HEK293 (cell line): ENCODE measurements around the gene PCBP2.

Source experiments
- CTCF ChIA-PET: fragments of 350-600 bp; formaldehyde crosslinking; extraction: SDS; loops from one replicate; lab custom pipeline; 2021; ENCODE audit warnings: antibody characterized with exemption; lab: Yijun Ruan, JAX
- POLR2A ChIA-PET: fragments of 300-600 bp; formaldehyde crosslinking; extraction: SDS; loops from one replicate; lab custom pipeline; 2020; ENCODE audit warnings: antibody characterized with exemption, inconsistent platforms; lab: Yijun Ruan, JAX
- H3K27ac ChIP-seq: fragments of 200-500 bp; sonication (Bioruptor generic); 2 replicates; pipeline ENCODE4 v1.5.1; 2014; ENCODE audit warnings: low read depth, low read length, control low read depth, inconsistent platforms; ENCODE audit errors: extremely low read depth
- H3K36me3 ChIP-seq, 2 experiments: fragments of 200-500 bp in 1 of 2; sonication (Bioruptor generic) in 1 of 2; 1 replicate in 1 of 2; 2 replicates in 1 of 2; pipeline ENCODE4 v1.5.1; 2014 to 2017; ENCODE audit warnings: inconsistent platforms in 2 of 2, low read length in 2 of 2; ENCODE audit not compliant: control insufficient read depth in 2 of 2, insufficient read depth in 1 of 2
- H3K4me1 ChIP-seq: fragments of 200-500 bp; sonication (Bioruptor generic); 2 replicates; pipeline ENCODE4 v1.5.1; 2014; ENCODE audit warnings: mild to moderate bottlenecking, low read length, inconsistent platforms; ENCODE audit not compliant: control insufficient read depth, insufficient read depth
- H3K4me3 ChIP-seq: 2 replicates; pipeline ENCODE4 v1.5.1; 2011; ENCODE audit warnings: low read depth, mild to moderate bottlenecking, control low read depth, low read length, moderate library complexity
- H3K9me3 ChIP-seq: fragments of 200-500 bp; sonication (Bioruptor generic); 2 replicates; pipeline ENCODE4 v1.5.1; 2014; ENCODE audit warnings: low read depth, low read length, inconsistent platforms; ENCODE audit not compliant: control insufficient read depth, insufficient read depth
- KLF1 ChIP-seq: fragments of 450-650 bp; formaldehyde crosslinking; IDR thresholded peaks from 2 replicates; pipeline ENCODE4 v1.5.1; 2016; ENCODE audit warnings: missing biosample characterization, missing genetic modification characterization
- PRDM1 ChIP-seq: fragments of 450-650 bp; formaldehyde crosslinking; IDR thresholded peaks from 2 replicates; pipeline ENCODE4; 2016; ENCODE audit warnings: missing biosample characterization, missing genetic modification characterization
- SALL2 ChIP-seq: fragments of 450-650 bp; formaldehyde crosslinking; IDR thresholded peaks from 2 replicates; pipeline ENCODE4 v1.5.0; 2017; ENCODE audit warnings: missing biosample characterization, mild to moderate bottlenecking, missing genetic modification characterization, borderline replicate concordance
- SCRT1 ChIP-seq: fragments of 450-650 bp; formaldehyde crosslinking; IDR thresholded peaks from 2 replicates; pipeline ENCODE4 v1.5.1; 2016; ENCODE audit warnings: missing biosample characterization, missing genetic modification characterization, borderline replicate concordance
- SCRT2 ChIP-seq: fragments of 450-650 bp; formaldehyde crosslinking; IDR thresholded peaks from 2 replicates; pipeline ENCODE4 v1.5.1; 2016; ENCODE audit warnings: missing biosample characterization, missing genetic modification characterization
- WT1 ChIP-seq: fragments of 450-650 bp; formaldehyde crosslinking; IDR thresholded peaks from 2 replicates; pipeline ENCODE4 v1.5.1; 2016; ENCODE audit warnings: missing biosample characterization, missing genetic modification characterization
- ZNF133 ChIP-seq: fragments of 450-650 bp; formaldehyde crosslinking; IDR thresholded peaks from 2 replicates; pipeline ENCODE4 v1.5.1; 2016; ENCODE audit warnings: missing biosample characterization, missing genetic modification characterization
- ZNF140 ChIP-seq: fragments of 450-650 bp; formaldehyde crosslinking; IDR thresholded peaks from 2 replicates; pipeline ENCODE4 v1.5.1; 2016; ENCODE audit warnings: missing biosample characterization, missing genetic modification characterization
- ZNF473 ChIP-seq: fragments of 450-650 bp; formaldehyde crosslinking; IDR thresholded peaks from 2 replicates; pipeline ENCODE4 v1.5.1; 2017; ENCODE audit warnings: missing biosample characterization, missing genetic modification characterization
- ZNF530 ChIP-seq: fragments of 450-650 bp; formaldehyde crosslinking; IDR thresholded peaks from 2 replicates; pipeline ENCODE4 v1.5.1; 2016; ENCODE audit warnings: low read depth, missing biosample characterization, missing genetic modification characterization
- ZNF600 ChIP-seq: fragments of 450-650 bp; formaldehyde crosslinking; IDR thresholded peaks from 2 replicates; pipeline ENCODE4 v1.5.1; 2016; ENCODE audit warnings: missing biosample characterization, missing genetic modification characterization
- ZNF623 ChIP-seq: fragments of 450-650 bp; formaldehyde crosslinking; IDR thresholded peaks from 2 replicates; pipeline ENCODE4 v1.5.1; 2016; ENCODE audit warnings: missing biosample characterization, missing genetic modification characterization
- ZNF626 ChIP-seq: fragments of 450-650 bp; sonication (Bioruptor Pico); formaldehyde crosslinking; IDR thresholded peaks from 2 replicates; pipeline ENCODE4 v1.5.1; 2018; ENCODE audit warnings: missing biosample characterization, missing genetic modification characterization, inconsistent platforms
- ZNF654 ChIP-seq: fragments of 450-650 bp; formaldehyde crosslinking; IDR thresholded peaks from 2 replicates; pipeline ENCODE4 v1.5.1; 2016; ENCODE audit warnings: low read depth, missing biosample characterization, missing genetic modification characterization
- ZNF670 ChIP-seq: fragments of 450-650 bp; formaldehyde crosslinking; IDR thresholded peaks from 2 replicates; pipeline ENCODE4 v1.5.1; 2016; ENCODE audit warnings: missing biosample characterization, missing genetic modification characterization, low read depth
- ZNF701 ChIP-seq: fragments of 450-650 bp; formaldehyde crosslinking; IDR thresholded peaks from 2 replicates; pipeline ENCODE4 v1.5.1; 2016; ENCODE audit warnings: missing biosample characterization, missing genetic modification characterization
- ZNF837 ChIP-seq: fragments of 450-650 bp; formaldehyde crosslinking; IDR thresholded peaks from 2 replicates; pipeline ENCODE4 v1.5.1; 2016; ENCODE audit warnings: missing biosample characterization, missing genetic modification characterization
- TF ChIP-seq, protein P1 (sequence below): fragments of 450-650 bp; formaldehyde crosslinking; IDR thresholded peaks from 2 replicates; pipeline ENCODE4 v1.5.1; 2017; ENCODE audit warnings: missing biosample characterization, missing genetic modification characterization
- TF ChIP-seq, protein P2 (sequence below): fragments of 450-650 bp; formaldehyde crosslinking; IDR thresholded peaks from 2 replicates; pipeline ENCODE4 v1.5.1; 2016; ENCODE audit warnings: missing biosample characterization, missing genetic modification characterization
- TF ChIP-seq, protein P3 (sequence below): fragments of 450-650 bp; formaldehyde crosslinking; IDR thresholded peaks from 2 replicates; pipeline ENCODE4 v1.5.1; 2016; ENCODE audit warnings: missing biosample characterization, missing genetic modification characterization, low read depth
- TF ChIP-seq, protein P4 (sequence below): fragments of 450-650 bp; IDR thresholded peaks from 2 replicates; pipeline ENCODE4 v1.5.1; 2018; ENCODE audit warnings: missing biosample characterization, mild to moderate bottlenecking, missing genetic modification characterization

Gene PCBP2

DNA sequence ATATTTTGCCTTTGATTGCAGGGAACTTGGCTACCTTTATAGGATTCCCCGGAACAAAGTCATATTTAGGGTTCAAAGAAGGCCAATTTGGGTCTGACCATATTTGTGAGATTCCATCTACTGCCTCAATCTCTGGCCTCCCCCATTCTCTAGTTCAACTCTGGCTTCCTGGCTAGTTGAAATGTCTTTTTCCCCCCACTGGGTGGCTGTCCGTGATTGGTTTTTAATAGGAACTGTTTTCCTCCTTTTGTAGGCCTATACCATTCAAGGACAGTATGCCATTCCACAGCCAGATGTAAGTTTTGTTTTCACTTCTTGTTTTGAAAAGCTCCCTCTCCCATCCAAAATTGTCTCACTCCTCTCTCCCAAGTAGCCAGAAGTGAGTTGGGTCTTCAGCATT is 13.8 kb downstream of the PCBP2 start:
- Histone ChIP-seq H3K9me3 (no peaks in the 10 kb centered on the region), H3K36me3 (peaks cover 93 to 99% of the 10 kb centered on the region in 2 experiments), H3K4me3 (no peak overlapping the region), H3K4me1 (no peaks in the 10 kb centered on the region), H3K27ac (no peak overlapping the region; the same call in 1 of the 2 replicates)
- ChIA-PET CTCF (interaction anchor here (0.7 to 1.0 kb wide), 2 partner anchors 13 to 47 kb away, joined by 3 read pairs; no protein-coding TSS in a partner anchor), POLR2A (interaction anchor here (1.1 kb wide), 1 partner anchor 34 kb away, joined by 3 read pairs; the partner anchor contains the start of gene MAP3K12)
- TF ChIP-seq KLF1 (tag by site-specific recombination), result no peak
- TF ChIP-seq ZNF837 (tag by site-specific recombination), result no peak
- TF ChIP-seq, protein P1, sequence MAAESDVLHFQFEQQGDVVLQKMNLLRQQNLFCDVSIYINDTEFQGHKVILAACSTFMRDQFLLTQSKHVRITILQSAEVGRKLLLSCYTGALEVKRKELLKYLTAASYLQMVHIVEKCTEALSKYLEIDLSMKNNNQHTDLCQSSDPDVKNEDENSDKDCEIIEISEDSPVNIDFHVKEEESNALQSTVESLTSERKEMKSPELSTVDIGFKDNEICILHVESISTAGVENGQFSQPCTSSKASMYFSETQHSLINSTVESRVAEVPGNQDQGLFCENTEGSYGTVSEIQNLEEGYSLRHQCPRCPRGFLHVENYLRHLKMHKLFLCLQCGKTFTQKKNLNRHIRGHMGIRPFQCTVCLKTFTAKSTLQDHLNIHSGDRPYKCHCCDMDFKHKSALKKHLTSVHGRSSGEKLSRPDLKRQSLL, result no peak
- TF ChIP-seq, protein P2, sequence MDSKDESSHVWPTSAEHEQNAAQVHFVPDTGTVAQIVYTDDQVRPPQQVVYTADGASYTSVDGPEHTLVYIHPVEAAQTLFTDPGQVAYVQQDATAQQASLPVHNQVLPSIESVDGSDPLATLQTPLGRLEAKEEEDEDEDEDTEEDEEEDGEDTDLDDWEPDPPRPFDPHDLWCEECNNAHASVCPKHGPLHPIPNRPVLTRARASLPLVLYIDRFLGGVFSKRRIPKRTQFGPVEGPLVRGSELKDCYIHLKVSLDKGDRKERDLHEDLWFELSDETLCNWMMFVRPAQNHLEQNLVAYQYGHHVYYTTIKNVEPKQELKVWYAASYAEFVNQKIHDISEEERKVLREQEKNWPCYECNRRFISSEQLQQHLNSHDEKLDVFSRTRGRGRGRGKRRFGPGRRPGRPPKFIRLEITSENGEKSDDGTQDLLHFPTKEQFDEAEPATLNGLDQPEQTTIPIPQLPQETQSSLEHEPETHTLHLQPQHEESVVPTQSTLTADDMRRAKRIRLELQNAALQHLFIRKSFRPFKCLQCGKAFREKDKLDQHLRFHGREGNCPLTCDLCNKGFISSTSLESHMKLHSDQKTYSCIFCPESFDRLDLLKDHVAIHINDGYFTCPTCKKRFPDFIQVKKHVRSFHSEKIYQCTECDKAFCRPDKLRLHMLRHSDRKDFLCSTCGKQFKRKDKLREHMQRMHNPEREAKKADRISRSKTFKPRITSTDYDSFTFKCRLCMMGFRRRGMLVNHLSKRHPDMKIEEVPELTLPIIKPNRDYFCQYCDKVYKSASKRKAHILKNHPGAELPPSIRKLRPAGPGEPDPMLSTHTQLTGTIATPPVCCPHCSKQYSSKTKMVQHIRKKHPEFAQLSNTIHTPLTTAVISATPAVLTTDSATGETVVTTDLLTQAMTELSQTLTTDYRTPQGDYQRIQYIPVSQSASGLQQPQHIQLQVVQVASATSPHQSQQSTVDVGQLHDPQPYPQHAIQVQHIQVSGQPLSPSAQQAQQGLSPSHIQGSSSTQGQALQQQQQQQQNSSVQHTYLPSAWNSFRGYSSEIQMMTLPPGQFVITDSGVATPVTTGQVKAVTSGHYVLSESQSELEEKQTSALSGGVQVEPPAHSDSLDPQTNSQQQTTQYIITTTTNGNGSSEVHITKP, result peak; percentile 32
- no peak for TF ChIP-seq ZNF623
- TF ChIP-seq SCRT1 (tag by site-specific recombination), result no peak
- no peak for TF ChIP-seq ZNF133
- TF ChIP-seq, protein P3, sequence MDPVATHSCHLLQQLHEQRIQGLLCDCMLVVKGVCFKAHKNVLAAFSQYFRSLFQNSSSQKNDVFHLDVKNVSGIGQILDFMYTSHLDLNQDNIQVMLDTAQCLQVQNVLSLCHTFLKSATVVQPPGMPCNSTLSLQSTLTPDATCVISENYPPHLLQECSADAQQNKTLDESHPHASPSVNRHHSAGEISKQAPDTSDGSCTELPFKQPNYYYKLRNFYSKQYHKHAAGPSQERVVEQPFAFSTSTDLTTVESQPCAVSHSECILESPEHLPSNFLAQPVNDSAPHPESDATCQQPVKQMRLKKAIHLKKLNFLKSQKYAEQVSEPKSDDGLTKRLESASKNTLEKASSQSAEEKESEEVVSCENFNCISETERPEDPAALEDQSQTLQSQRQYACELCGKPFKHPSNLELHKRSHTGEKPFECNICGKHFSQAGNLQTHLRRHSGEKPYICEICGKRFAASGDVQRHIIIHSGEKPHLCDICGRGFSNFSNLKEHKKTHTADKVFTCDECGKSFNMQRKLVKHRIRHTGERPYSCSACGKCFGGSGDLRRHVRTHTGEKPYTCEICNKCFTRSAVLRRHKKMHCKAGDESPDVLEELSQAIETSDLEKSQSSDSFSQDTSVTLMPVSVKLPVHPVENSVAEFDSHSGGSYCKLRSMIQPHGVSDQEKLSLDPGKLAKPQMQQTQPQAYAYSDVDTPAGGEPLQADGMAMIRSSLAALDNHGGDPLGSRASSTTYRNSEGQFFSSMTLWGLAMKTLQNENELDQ (tag by site-specific recombination), result no peak
- TF ChIP-seq ZNF701 (tag by site-specific recombination), result no peak
- TF ChIP-seq ZNF654, result 0 out of 2 replicates have a peak, but pooled peaks have one; percentile 8
- no peak for TF ChIP-seq ZNF140
- TF ChIP-seq PRDM1, result 0 out of 2 replicates have a peak, but pooled peaks have one; percentile 15
- TF ChIP-seq ZNF626, result no peak
- no peak for TF ChIP-seq WT1

DNA sequence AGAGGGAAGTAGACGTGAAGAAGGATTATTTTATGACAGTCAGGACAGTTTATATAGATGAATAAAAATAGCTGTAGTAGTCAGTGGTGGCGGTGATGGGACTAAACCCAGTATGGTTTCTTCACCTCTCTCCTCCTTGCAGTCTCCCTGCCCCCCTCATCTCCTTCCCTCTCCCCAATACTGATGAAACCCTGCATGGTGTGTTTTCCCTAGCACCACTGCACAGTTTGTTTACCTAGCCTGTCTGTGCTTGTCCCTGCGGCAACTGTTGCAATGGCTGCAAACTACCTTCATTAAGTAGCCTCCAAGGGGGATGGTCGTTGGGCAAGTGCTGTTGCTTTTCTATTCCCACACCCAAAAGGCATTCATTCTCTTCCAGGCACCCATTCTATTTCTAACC is 14.7 kb downstream of the PCBP2 start:
- Histone ChIP-seq H3K9me3 (no peaks in the 10 kb centered on the region), H3K4me3 (no peak overlapping the region)
- ChIA-PET POLR2A (no interaction called here), CTCF (interaction anchor here (0.6 kb wide), 1 partner anchor 176 kb away, joined by 4 read pairs; no protein-coding TSS in a partner anchor)
- TF ChIP-seq SALL2 (tag by site-specific recombination) (no peak), ZNF473 (tag by site-specific recombination) (no peak), ZNF530 (no peak), SCRT2 (tag by site-specific recombination) (peak; percentile 92), SCRT1 (tag by site-specific recombination) (peak; percentile 69), ZNF600 (tag by site-specific recombination) (0 out of 2 replicates have a peak, but pooled peaks have one; percentile 26), ZNF670 (no peak)
- TF ChIP-seq, protein P4, sequence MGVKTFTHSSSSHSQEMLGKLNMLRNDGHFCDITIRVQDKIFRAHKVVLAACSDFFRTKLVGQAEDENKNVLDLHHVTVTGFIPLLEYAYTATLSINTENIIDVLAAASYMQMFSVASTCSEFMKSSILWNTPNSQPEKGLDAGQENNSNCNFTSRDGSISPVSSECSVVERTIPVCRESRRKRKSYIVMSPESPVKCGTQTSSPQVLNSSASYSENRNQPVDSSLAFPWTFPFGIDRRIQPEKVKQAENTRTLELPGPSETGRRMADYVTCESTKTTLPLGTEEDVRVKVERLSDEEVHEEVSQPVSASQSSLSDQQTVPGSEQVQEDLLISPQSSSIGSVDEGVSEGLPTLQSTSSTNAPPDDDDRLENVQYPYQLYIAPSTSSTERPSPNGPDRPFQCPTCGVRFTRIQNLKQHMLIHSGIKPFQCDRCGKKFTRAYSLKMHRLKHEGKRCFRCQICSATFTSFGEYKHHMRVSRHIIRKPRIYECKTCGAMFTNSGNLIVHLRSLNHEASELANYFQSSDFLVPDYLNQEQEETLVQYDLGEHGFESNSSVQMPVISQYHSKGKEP (tag by site-specific recombination), result peak; percentile 92
- TF ChIP-seq, all 188 proteins: peak for 4
- Histone ChIP-seq H3K27ac (no peak overlapping the region), H3K36me3 (peaks cover 93 to 99% of the 10 kb centered on the region in 2 experiments), H3K4me1 (no peaks in the 10 kb centered on the region)
